Hepatic stellate cell (primary cell): ENCODE data around the gene MAN2A2.
"Not testable (repeated sequence)": the region's sequence is repeated elsewhere in the genome, so short reads cannot be mapped to it uniquely, and the experiment has no call there.

ENCODE experiments used
- DNase-seq: peaks from one replicate; pipeline ENCODE4 v3.0.0; 2011; ENCODE audit warnings: low spot score

The MAN2A2 gene

DNA sequence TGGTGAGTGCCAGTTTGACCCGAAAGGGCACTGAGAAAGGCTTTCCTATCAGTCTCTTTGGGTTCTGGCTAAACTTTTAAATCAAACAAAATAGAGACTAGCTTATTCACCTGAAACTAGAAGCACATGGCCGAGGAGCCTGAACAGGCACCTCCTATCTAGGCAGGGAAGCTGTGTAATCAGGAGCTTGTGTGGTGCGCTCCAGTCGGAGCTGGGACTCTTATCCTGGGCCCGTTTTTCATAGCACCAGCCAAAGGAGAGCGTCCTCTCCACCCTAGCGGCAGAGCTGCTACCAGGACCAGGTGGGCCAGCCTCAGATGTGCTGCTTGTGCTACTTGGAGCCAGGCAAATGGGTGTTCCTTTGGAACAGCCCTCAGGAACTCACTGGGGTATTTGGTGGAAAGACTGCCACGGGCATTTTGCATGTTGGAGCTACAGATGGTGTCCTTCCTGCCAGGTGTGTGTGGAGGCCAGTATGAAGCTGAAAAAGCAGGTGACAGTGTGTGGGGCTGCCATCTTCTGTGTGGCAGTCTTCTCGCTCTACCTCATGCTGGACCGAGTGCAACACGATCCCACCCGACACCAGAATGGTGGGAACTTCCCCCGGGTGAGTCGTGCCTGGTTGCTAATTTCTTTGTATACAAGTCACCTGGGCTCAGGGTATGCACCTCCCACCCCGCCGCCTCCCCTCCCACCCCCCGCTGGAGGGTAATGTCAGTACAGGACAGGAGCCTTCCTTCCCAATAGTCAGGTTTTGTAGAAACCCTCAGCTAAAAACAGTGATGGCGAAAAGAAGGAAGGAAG is 833 bp downstream of the MAN2A2 start:
- DNase-seq, result no peak

DNA sequence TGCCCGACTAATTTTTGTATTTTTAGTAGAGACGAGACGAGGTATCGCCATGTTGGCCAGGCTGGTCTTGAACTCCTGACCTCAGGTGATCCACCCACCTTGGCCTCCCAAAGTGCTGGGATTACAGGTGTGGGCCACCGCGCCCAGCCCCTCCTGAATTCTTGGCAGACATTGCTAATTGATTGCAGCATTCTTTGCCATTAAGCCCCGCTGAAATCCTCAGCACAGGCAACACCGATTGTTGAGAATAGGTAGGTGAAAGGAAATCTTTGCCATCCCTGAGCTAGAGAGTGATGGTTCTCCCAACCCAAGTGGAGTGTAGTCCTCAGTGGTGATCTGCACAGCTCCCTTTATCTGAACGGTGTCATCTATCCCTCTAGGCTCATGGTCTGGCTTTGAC is 1.6 kb downstream of the MAN2A2 start:
- no peak for DNase-seq

DNA sequence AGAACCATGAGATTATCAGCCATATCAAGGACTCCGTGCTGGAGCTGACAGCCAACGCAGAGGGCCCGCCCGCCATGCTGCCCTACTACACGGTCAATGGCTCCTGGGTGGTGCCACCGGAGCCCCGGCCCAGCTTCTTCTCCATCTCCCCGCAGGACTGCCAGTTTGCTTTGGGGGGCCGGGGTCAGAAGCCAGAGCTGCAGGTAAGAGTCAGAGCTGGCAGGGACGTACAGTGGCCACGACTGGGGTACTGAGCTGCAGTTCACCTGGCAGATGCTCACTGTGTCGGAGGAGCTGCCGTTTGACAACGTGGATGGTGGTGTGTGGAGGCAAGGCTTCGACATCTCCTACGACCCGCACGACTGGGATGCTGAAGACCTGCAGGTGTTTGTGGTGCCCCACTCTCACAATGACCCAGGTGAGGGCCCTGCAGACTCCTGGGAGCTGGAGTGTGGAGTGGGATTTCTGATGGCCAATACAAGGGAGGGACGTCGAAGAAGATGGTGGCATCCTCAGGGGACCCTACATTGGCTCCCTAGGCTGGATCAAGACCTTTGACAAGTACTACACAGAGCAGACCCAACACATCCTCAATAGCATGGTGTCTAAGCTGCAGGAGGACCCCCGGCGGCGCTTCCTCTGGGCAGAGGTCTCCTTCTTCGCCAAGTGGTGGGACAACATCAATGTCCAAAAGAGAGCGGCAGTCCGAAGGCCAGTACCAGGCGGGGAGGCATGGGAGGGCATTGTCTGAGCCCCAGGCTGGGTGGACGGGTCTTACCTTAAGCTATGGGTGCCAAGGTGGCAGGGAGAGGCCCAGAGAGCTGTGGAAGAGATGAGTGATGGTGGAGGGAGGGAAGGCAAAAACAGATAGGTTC is 2.4 kb downstream of the MAN2A2 start:
- no peak for DNase-seq

DNA sequence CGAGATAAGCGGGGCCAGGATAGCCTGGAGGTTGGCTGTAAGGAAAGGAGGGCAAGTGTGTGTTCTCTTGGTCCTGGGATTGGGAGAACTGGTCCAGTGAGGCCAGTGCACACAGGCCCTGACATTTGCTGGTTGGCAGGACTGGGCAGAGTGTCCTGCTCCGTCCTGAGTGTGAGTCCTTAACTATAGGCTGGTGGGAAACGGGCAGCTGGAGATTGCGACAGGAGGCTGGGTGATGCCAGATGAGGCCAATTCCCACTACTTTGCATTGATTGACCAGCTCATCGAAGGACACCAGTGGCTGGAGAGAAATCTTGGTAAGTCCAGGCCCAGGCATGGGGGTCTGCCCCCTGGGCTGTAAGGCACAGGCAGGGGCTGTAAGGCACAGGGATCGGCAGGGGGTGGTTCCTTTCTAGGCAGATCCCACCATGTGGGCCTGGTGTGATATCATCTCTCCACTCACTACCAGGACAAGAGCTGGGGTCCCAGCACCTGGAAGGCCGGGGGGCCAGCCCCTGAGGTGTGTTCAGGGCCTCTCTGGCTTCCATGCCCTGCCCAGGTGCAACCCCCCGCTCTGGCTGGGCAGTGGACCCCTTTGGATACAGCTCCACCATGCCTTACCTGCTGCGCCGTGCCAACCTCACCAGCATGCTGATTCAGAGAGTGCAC is 3.2 kb downstream of the MAN2A2 start:
- DNase-seq, result no peak

DNA sequence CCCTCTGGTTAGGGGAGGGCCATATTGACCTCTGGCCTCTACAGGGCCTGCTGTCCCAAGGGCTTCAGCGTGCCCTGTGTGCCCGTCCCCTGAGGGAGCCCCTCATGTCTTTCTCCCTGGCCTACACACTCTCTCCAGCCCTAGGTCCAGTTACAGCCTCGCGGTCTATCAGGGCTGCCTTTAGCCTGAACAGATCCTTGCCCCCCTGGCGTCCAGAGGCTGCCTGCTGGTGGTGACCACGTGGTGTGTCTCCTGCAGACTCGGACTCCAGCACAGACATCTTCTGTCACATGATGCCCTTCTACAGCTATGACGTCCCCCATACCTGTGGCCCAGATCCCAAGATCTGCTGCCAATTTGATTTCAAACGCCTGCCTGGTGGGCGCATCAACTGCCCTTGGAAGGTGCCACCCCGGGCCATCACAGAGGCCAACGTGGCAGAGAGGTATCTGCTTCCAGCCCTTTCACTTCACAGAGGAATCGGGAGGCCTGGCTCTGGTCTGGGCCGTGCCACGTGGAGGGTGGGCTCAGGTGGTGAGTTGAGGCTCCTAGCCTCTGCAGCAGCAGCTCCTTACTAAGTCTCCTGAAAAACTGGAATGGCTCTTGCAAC is 4.1 kb downstream of the MAN2A2 start:
- no peak for DNase-seq

DNA sequence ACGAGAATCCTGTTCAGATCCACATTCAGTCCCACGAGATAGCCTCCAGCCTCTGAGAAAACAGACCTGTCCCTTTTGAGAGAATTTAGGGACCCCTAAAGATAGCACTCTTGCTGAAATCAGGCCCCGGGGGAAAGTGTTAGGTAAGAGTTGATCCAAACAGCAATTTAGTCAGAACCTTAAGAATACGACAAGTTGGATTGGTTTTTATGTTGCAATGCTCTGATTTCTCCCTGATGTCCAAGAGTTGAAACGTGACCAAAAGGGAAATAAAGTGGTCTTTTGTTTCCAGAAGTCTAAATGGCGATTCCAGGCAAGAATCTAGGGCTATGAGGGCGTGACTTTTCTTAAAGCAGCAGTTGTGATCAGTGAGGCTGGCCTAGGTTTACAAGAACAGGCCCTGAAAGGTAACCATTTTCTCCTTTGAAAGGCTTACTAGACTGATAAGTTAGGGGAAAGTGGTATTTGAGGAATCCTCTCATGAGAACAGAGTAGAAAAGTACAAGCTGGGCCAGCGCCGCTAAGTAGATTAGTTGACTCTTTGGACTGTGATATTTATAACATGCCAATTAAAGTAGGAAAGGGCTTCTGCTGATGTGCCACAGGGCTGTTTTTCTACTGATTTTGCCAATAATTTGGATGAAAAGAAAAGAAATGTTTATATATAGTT is 4.9 kb downstream of the MAN2A2 start:
- DNase-seq, result no peak

DNA sequence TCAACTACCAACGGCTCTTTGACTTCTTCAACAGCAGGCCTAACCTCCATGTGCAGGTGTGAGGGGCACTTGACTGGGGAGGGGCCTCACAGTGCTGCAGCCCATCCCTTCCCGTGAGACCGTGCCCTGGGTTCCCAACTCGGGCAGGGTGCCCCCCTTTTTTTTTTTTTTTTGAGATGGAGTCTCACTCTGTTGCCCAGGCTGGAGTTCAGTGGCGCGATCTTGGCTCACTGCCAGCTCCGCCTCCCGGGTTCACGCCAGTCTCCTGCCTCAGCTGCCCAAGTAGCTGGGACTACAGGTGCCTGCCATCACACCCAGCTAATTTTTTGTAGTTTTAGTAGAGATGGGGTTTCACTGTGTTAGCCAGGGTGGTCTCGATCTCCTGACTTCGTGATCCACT is 6.3 kb downstream of the MAN2A2 start:
- not testable (repeated sequence) for DNase-seq

DNA sequence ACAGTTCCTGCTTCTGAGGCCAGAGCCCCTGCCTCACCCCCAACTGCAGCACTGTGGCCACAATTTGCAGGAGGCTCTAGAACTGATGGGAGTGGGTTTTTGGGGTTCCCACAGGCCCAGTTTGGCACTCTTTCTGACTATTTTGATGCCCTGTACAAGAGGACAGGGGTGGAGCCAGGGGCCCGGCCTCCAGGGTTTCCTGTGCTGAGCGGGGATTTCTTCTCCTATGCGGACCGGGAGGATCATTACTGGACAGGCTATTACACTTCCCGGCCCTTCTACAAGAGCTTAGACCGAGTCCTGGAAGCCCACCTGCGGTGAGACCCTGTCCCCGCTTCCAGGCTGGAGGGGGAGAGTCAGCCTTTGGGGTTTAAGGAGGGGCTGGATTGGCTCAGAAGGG is 6.9 kb downstream of the MAN2A2 start:
- DNase-seq, result no peak

DNA sequence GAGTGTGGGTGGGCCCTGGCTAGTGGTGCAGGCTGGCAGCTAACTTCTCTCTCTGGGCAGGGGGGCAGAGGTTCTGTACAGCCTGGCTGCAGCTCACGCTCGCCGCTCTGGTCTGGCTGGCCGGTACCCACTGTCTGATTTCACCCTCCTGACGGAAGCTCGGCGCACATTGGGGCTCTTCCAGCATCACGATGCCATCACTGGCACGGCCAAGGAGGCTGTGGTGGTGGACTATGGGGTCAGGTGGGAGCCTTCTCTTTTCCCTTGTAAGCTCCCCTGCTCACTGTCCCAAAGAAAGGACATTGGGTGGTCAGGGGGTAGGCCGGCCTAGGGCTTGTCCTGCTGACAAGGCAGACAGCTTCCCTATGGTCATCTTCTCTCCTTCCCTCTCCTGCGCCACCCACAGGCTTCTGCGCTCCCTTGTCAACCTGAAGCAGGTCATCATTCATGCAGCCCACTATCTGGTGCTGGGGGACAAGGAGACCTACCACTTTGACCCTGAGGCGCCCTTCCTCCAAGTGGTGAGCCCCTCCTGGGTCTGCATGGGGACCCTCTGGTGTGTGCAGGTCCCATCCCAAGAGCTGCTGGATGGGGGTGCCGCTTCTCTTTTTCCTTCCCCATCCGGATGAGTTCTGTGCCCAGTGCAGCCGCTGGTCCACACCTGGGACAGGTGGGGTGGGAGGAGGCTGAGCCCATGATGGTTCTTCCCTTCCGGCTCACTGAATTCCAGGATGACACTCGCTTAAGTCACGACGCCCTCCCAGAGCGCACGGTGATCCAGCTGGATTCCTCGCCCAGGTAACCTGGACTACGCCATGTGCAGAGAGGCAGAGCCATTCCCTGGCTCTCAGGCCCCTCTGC is 7.6 kb downstream of the MAN2A2 start:
- no peak for DNase-seq

DNA sequence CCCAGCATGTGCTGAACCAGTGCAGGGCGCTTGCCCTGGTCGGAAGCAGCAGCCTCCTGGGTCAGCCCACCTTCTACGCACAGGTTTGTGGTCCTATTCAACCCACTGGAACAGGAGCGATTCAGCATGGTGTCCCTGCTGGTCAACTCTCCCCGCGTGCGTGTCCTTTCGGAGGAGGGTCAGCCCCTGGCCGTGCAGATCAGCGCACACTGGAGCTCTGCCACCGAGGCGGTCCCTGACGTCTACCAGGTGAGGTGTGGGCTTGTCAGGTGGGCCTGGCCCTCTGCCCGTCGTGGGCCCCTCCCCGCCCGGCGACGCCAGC is 8.2 kb downstream of the MAN2A2 start:
- DNase-seq, result no peak

DNA sequence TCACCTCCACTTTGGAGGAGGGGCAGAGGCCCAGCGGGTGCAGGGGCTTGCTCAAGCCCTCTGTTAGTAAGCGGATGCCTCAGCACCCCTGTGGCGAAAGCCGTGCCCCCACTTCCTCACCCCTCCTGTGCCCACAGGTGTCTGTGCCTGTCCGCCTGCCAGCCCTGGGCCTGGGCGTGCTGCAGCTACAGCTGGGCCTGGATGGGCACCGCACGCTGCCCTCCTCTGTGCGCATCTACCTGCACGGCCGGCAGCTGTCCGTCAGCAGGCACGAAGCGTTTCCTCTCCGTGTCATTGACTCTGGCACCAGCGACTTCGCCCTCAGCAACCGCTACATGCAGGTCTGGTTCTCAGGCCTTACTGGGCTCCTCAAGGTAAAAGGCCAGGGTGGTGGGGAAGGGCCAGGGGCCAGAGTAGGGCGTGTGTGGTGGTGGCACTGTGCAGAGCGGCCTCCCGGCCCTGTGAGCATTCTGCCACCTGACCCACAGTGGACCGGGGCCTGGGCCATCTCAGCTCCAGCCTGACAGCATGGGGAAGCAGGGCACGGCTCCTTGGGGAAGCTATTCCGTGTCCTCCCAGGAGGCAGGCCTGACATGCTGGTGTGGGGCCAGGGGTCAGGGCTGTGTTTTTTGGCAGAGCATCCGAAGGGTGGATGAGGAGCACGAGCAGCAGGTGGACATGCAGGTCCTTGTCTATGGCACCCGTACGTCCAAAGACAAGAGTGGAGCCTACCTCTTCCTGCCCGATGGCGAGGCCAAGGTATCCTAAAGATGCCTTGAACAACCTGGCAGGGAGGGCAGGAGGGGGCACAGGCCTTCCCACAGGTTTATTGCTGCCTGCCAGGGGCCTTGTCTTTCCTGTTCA is 9.0 kb downstream of the MAN2A2 start:
- DNase-seq, result no peak

DNA sequence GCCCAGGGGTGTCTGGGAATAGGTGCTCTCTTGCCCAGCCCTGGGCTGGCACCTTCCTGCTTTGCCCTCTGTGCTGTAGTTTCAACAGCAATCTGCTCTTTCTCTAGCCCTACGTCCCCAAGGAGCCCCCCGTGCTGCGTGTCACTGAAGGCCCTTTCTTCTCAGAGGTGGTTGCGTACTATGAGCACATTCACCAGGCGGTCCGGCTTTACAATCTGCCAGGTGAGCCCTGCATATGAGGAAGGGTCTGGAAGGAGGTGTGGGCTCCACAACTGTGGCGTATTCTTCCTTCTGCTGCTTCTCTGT is 9.6 kb downstream of the MAN2A2 start:
- DNase-seq, result no peak

DNA sequence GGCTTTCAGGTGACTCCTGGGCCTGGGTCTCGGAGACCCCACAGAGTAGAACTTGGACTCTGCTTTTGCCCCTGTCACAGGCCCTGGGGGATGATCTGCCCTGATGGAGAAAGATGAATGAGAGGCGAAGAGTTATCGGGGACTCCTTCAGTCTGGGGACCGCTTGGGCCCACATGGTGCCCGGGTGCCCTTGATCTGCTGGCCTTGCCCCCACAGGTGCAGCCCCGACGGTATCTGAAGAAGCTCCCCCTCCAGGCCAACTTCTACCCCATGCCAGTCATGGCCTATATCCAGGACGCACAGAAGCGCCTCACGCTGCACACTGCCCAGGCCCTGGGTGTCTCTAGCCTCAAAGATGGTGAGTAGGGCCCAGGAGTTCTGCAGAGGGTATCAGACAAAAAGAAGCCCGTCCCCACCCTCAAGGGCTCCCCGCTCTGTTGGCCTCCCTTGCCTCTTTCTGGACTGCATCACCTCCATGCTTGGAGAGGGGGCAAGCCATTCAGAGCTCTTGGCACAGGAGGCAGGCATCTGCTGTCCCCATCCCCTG is 10.4 kb downstream of the MAN2A2 start:
- no peak for DNase-seq

DNA sequence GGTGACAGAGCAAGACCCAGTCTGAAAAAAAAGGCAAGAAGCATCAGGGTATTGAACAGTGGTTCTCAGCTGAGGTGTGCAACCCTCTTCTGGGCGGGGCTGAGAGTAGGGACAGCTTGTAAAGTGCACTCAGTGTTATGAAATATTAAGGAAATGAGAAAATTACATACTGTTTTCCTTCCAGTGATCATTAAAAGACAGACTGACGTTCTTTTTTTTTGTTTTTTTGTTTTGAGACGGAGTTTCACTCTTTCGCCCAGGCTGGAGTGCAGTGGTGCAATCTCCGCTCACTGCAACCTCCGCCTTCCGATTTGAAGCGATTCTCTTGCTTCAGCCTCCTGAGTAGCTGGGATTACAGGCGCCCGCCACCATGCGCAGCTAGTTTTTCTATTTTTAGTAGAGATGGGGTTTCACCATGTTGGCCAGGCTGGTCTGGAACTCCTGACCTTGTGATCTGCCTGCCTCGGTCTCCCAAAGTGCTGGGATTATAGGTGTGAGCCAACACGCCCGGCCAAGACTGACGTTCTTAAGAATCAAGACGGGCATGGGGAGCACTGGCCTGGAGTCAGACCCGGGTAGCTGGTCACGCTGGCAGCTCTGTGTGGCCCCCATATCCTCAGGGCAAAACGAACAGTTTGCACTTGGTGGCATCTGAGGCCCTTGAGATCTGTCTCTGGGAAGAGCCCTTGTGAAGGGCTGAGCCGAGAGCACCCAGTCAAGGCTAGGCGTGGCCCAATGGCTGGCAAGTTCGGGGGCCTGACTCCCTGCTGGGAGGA is 11.4 kb downstream of the MAN2A2 start:
- no peak for DNase-seq

DNA sequence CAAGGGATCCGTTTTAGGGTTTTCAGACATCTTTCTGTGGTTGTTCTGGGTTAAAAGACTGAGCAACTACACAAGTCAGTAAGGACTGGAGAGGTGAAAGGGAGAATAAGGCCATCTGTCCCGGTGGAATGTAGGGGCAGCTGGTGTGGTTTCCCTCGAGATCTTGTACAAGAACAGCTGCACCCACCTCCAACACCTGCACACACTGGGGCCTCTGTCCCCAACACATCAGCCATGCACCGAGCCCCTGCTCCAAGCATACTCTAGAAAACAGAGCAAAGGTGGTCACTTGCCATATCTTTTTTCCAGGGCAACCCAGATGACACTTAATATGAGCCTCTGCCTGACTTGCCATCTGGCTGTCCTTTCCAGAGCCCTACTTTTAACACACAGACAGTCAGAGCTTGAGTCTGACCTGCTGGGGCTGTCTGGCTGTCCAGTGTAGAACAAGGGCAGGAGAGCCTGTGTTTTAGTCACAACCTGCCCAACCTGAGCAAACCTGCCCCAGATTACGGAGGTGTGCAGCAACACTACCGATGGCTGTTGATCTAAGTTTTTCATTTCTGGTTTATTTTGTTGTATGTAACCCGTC is 12.2 kb downstream of the MAN2A2 start:
- no peak for DNase-seq

DNA sequence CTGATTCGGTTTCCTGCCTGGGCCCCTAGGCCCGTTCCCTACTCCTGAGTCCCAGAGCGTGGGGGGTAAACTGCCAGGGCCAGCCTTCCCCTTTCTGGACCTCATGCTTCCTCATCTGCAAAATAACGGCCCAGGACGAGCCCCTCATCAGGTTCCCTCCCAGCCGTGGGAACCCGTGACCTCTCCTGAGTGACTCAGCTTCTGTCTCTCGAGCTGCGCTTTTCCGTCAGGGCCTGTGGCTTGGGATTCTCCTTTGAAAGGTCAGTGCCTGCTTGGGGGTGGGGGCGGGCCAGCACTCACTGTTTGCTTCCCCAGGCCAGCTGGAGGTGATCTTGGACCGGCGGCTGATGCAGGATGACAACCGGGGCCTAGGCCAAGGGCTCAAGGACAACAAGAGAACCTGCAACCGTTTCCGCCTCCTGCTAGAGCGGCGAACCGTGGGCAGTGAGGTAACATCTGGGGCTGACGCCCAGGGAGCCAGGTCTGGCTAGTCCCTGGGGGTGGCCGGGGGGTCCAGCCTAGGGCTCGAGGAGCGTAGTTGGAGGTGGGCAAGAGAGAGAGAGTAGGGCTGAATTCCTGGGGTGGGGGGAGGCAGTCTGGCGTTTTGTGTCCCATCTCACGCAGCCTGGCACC is 12.8 kb downstream of the MAN2A2 start:
- DNase-seq, result no peak

DNA sequence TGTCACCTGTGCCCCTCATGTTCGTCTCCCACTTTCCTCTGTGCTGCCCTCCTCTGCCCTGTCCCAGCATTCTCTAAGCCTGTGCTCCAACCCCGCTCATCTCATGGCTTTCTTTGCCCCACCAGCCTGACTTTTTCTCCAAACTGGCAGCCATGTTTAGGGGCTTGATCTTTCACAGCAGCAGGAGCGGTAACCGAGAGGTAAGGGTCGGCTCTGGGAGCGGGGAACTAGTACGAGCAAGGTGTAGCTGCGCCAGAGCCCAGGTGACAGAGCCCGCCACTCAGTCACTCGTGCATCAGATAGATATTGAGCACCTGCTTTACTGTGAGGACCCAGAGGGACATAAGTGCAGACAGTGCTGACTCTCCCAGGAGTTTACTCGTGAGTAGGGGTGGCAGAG is 13.4 kb downstream of the MAN2A2 start:
- no peak for DNase-seq

DNA sequence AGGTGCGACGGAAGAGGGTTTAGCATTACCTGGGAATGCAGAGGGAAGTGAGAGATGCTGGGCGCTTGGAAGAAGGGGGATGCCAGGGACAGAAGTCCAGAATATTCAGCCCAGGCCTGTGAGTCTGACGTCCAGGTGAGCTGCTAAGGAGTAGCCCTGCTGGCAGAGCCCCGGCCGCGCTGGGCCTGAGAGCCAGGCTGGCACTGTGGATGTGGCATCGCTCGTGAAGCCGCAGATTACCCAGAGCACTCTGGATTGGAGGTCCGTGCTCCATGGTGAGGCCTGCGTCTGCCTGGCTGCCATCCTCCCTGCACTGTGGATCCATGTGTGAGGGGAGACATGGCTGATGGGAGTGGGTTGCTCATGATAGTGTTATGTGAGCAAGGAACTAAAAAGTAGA is 14.5 kb downstream of the MAN2A2 start:
- no peak for DNase-seq
